Stimulated activated CD8-positive, alpha-beta memory T cell treated with anti-CD3 and anti-CD28 coated beads, Interleukin-15, amount 100 ng/mL, for 24 hours (primary cell): ENCODE results near the gene MICU2.

Source experiments
- DNase-seq: peaks from one replicate; pipeline ENCODE4 v3.0.0-alpha.2; 2020; ENCODE audit warnings: low read depth

MICU2 gene

GRCh38 chr13:21483748-21484147, 120.2 kb downstream of the MICU2 start:
- no peak for DNase-seq

GRCh38 chr13:21481359-21481758, 122.6 kb downstream of the MICU2 start:
- no peak for DNase-seq

GRCh38 chr13:21478881-21479808, 124.8 kb downstream of the MICU2 start:
- no peak for DNase-seq

GRCh38 chr13:21476893-21477472, 127.0 kb downstream of the MICU2 start:
- peak; percentile 62 for DNase-seq

GRCh38 chr13:21475115-21475514, 128.9 kb downstream of the MICU2 start:
- no peak for DNase-seq

- DNase-seq: no peak
Observed at GRCh38 chr13:21470785-21471184, 133.2 kb downstream of the MICU2 start.

- DNase-seq: no peak
Observed at GRCh38 chr13:21466527-21466926, 137.4 kb downstream of the MICU2 start.

GRCh38 chr13:21465710-21466160, 138.2 kb downstream of the MICU2 start:
- DNase-seq: no peak

- no peak for DNase-seq
Observed at GRCh38 chr13:21463424-21463823, 140.5 kb downstream of the MICU2 start.

GRCh38 chr13:21461131-21461530, 142.8 kb downstream of the MICU2 start:
- no peak for DNase-seq

- peak; percentile 96 for DNase-seq
Observed at GRCh38 chr13:21458813-21459701, 144.9 kb downstream of the MICU2 start, which contains the start of gene ZDHHC20. ZDHHC20 (minus strand) TSS chr13:21459303; CDS start chr13:21459171, 132 bp downstream.

GRCh38 chr13:21458451-21458812, 145.5 kb downstream of the MICU2 start:
- no peak for DNase-seq

- no peak for DNase-seq
Observed at GRCh38 chr13:21453387-21454081, 150.4 kb downstream of the MICU2 start.

GRCh38 chr13:21450936-21451335, 153.0 kb downstream of the MICU2 start:
- DNase-seq: no peak

- DNase-seq: no peak
Observed at GRCh38 chr13:21446656-21447055, 157.3 kb downstream of the MICU2 start.

GRCh38 chr13:21445759-21446158, 158.2 kb downstream of the MICU2 start:
- DNase-seq: no peak

GRCh38 chr13:21443171-21443570, 160.8 kb downstream of the MICU2 start:
- DNase-seq: no peak
